ENCODE results near the gene SEPTIN10.
"Not testable (repeated sequence)": the region's sequence is repeated elsewhere in the genome, so short reads cannot be mapped to it uniquely, and the experiment has no call there.

SEPTIN10 gene

DNA sequence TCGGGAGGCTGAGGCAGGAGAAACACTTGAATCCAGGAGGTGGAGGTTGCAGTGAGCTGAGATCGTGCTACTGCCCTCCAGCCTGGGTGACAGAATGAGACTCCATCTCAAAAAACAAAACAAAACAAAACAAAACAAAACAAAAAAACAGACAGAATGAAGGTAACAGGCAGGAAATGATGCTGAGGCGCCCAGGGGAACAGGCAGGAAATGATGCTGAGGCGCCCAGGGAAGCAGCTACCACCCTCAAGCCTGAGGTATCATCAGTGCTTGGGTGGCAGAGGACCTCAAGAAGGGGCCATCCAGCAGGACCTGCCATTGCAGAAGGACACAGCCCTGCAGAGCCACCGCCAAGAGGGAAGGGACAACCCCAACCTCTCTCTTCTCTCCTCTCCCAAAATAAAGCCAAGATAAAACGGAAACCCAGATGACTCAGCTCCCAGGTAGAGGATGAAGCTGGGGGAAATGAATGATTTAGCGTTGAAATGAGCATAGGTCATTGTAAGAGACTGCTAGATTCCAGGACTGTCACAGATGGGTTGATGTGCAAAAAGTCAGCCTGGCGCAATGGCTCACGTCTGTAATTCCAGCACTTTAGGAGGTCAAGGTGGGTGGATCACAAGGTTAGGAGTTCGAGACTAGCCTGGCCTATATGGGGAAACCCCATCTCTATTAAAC, 19.7 kb upstream of the SEPTIN10 start:
- DNase-seq: no peak

DNA sequence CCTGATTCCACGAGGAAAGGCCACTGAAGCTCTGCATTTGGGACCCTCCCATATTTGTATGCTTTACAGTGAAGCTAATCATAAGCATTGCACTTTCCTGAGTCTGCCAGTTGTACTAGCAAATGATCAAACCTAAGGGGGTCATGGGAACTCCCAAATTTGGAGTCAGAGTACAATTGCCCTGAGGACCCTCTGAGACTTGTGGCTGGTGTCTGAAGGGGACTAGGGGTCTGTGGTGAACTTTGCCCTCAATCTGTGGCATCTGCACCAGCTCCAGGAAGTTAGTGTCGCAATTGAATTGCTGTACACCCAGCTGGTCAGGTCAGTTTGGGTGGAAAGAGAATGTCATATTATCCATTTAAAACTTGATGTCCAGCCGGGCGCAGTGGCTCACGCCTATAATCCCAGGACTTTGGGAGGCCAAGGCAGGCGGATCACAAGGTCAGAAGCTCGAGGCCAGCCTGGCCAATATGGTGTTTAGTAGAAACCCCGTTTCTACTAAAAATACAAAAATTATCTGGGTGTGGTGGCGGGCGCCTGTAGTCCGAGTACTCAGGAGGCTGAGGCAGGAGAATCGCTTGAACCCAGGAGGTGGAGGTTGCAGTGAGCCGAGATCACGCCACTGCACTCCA, 18.5 kb upstream of the SEPTIN10 start:
- no peak for DNase-seq

DNA sequence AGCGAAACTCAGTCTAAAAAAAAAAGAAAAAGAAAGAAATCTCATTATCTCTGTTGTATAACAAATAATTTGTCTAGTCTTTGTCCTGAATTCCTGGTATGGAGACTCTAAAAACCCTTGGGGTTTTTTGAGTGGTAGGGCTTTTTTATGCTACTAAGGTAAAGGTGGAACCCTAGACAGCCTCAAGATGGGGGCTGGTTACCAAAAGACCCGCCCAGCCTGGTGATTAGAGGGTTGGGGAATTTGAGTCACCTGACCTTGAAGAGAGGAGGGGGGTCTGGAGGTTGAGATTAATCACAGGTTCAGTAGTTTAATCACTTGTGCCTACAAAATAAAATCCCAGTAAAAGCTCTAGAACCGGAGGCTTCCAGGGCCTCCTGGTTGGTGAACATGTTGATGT, 18.0 kb upstream of the SEPTIN10 start:
- DNase-seq: no peak

DNA sequence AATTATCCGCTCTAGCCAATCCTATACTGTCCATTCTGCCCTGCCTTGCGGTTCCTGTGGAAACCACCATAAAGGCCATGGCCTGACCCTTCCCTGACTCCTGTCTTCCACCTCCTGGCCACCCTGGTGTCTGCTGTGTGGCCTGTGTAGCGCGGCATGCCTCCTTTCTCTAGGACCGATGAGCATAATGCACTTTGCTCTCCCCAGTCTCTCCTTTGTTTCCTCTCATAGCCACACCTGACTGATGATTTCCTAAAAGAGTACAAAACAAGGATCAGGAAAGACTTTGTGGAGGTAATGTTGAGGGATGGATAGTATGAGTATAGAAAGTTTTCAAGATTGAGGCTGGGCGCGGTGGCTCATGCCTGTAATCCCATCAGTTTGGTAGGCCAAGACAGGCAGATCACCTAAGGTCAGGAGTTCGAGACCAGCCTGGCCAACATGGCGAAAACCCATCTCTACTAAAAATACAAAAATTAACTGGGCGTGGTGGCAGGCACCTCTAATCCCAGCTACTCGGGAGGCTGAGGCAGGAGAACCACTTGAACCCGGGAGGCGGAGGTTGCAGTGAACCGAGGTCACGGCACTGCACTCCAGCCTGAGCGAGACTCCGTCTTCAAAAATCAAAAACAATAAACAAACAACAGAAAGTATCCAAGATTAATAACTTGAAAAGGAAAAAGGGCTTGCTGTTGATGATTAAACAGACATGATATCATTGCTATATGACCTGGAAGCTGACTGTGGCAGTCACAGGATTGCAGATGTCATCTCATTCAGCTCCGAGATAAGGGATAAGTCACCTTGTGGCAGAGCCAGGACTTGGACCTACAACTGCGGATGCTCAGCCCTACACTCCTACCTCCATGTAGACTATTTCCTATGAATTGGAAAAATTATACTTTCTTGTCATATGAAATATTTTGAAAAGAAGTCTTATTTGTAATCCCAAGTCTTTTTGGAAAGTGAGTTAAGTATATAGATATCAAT, 17.0 kb upstream of the SEPTIN10 start:
- no peak for DNase-seq

DNA sequence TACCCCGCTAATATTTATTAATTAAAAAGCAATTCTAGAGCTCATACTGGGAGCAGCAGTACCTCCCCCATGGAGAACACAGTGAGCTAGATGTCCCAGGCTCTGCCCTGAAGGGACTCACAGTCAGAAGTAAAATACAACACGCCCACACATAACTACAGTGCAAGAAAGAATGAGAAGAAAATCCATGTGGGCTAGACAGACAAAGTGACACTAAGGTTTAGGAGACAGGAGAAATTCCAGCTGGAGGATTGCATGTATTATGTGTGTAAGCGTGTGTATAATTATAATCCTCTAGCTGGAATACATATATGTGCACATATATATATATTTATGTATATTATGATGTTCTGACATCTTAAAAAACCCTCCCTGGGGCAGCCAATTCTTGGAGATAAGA, 16.1 kb upstream of the SEPTIN10 start:
- DNase-seq: no peak

DNA sequence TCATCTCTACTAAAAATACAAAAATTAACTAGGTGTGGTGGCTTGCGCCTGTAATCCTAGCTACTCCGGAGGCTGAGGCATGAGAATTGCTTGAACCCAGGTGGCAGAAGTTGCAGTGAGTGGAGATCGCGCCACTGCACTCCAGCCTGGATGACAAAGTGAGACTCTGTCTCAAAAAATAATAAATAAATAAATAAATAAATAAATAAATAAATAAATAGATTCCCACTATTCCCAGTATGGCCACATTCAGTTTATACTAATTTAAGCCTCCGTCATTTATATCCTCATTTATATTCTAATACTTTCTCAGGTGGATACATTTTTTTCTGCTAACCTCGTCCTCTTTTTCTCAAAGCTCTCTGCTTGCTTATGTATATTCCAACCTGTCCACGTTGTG, 14.6 kb upstream of the SEPTIN10 start:
- DNase-seq: not testable (repeated sequence)

DNA sequence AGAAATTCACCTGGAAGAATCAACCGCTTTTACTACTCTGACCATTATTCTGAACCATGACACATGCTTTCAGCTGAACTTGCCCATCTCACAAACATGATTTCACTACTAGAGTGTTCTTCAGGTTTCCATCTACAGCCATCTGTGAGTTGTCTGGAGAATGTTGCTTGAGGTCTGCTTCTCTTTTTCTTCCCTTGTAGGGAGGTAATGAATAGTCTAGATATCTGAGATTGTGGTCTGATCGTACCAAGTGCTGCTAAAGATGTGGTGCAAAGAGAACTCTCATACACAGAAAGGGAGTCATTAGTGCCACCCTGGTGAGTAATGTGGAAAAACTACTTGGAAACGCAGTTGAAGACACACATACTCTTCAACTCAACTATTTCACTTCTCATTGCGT, 10.6 kb upstream of the SEPTIN10 start:
- DNase-seq: no peak

DNA sequence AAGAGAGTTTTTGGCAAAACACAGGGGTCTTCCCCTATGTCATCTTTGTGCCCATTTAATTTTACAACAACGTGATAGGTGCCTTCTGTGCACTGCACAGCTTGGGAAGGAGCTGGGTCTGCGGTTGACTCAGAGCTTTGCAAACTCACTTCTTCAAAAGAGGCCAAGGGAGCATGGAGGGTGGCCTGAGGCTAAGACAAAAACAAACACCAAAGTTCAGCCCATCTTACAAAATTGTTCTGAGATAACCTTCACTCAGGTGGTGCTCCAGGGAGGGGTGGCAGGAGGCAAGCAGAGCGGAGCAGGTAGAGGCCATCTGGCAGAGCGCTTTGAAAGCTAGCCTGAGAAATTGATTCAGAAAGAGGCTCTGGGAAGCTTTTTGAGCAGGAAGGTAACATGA, 10.2 kb upstream of the SEPTIN10 start:
- DNase-seq: no peak

DNA sequence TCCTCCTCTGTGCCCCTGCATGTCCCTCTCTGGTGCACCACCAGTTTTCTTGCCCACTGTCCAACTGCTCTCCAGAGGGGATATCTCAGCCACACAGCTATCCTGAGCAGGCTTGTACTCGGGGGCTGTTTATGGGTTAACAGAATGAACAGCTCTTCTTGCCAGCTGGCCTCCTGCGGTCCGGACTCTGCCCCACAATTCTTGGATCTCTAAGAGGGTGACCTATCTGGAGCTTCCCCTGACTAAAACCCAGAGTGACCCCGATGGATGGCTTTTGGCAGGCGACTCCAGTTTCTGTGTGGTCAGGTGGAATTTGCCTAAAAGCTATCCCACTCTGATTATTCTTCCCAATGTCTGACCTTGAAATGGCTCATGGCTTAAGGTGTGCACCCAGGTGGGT, 9.5 kb upstream of the SEPTIN10 start:
- no peak for DNase-seq

DNA sequence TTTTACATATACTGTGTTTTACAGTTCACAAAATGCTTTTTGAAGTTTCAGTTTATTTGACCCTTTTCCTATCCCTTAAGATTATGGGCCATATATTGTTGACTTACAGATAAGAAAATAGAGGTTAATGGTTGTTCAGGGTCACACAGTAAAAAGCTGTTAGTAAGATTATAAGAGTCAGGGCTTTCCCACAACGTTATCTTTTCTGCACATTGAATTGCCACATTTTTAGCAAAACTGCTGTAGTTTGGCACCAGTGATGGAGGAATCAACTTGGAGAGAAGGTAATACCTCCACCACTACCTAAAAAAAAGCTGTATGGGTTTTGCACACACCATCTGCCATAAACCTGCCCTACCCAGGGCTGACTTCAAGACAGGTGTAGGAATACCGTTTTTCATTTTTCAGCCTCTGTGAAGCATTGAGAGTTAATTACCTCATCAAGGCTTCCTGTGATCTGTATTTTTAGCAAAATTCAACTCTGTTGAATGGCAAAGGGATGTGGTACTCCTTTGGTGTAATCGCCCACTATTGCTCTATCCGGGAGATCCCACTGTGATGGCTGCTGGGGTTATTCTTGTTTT, 5.4 kb upstream of the SEPTIN10 start:
- DNase-seq: no peak

DNA sequence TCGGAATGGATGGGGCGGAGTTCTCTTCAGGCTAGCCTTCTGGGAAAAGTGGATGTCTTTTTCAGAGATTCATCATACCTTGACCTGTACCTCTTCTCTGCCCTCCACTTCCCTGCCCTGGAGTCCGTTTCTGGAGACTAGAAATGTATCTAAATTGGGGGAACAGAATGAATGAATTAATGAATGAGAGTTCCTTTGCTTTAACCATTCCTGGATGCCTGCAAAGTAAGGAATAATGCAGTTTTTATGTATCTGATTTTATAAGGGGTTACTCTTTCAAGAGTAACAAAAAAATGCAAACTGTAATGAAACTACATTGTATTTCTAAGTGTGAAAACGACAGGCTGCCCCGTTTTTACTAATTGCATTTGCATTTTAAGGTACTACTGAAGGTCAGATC, 2.4 kb upstream of the SEPTIN10 start:
- DNase-seq: no peak

DNA sequence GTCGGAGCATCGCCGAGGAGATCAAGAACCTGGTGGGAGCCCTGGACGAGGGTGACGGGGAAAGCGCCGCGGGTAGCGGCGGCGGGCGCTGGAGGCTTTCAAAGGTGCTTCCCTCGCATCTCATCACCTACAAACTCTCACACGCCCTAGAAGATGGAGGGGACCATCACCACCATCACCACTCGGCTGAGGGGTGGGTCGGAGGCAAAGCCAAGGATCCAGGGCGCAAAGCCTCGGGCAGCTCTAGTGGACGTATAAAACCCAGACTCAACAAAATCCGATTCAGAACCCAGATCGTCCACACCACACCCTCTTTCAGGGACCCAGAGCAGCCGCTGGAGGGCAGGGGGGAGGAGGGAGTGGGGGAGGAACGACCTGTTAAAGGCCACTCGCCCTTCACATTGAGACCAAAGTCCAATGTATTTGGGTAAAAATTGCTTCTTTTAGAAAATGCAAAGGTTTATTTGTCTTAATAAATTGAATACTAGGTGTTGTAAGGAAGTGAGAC, 1.9 kb upstream of the SEPTIN10 start:
- DNase-seq: no peak

DNA sequence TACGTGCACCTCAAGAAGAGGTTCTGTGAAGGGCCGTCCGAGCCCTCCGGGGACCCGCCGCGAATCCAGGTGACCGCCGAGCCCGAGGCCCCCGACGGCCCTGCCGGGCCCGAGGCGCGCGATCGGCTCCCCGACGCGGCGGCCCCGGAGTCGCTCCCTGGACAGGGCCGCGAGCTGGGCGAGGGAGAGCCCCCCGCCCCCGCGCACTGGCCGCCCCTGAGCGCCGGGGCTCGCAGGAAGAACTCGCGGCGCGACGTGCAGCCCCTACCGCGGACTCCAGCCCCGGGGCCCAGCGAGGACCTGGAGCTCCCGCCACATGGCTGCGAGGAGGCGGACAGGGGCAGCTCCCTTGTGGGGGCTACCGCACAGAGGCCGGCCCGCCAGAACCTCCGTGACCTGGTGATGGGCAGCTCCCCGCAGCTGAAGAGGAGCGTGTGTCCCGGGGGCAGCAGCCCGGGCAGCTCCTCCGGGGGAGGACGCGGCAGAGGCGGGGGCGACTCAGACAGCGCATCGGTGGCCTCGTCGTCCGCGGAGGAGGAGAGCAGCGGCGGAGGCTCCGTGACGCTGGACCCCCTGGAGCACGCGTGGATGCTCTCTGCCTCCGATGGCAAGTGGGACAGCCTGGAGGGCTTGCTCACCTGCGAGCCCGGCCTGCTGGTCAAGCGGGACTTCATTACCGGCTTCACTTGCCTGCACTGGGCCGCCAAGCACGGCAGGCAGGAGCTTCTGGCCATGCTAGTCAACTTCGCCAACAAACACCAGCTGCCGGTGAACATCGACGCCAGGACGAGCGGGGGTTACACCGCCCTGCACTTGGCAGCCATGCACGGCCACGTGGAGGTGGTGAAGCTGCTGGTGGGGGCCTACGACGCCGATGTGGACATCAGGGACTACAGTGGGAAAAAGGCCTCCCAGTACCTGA, 1.2 kb upstream of the SEPTIN10 start:
- DNase-seq: no peak

DNA sequence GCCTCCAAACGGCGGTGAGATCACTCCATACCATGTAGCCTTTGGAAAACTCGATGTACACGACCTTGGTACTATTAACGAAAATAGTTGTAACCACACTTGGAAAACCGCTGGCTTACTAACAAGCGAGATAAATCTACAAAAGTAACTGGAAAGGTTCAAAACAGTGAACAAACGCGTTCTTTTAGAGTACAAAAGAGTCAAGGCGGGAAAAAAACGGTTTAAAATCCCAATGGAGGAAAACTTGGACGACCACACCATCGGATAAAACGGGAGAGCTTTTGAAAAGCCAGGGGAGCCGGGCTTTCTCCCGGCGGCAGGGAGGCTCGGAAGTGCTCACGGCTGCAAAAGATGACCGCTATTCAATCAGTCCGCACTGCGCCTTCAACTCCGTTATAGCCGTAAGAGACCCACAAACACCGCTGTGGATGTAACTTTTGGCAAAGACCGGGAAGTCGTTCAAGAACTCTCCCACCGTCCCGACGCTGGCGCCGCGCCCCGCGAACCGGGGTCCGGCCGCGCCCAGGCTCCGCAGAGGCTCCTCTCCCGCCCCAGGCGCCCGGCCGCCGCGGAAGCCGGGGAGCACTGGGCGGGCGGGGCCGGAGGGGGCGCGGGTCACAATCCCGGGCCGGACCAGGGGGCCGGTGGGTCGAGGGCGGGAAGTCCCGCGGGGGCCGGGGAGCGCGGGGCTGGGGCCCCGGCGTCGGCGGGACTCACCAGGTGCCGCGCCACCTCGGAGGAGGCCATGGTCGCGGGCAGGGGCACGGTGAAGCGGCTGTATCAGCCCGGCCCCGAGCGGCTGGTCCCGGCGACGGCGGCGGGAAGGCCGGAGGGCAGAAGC, 465 bp downstream of the SEPTIN10 start:
- no peak for DNase-seq

DNA sequence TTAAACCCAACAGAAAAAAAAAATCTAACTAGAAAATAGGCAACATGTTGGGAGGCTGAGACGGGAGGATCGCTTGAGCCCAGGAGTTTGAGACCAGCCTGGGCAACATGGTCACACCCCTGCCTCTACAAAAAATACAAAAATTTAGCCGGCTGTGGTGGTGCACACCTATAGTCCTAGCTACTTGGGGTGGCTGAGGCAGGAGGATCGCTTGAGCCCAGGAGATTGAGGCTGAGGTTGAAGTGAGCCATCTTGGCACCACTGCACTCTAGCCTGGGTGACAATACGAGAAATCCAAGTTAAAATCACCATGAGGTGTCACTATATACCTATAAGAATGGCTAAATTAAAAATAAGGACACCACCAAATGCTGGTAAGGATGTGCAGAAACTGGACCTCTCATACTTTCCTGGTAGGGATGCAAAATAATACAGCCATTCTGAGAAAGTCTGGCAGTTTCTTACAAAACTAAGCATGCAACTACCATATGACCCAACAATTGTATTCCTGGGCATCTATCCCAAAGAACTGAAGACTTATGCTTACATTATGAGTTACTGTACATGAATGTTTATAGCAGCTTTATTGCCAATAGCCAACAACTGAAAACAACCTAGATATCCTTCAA, 2.2 kb downstream of the SEPTIN10 start:
- DNase-seq: no peak

DNA sequence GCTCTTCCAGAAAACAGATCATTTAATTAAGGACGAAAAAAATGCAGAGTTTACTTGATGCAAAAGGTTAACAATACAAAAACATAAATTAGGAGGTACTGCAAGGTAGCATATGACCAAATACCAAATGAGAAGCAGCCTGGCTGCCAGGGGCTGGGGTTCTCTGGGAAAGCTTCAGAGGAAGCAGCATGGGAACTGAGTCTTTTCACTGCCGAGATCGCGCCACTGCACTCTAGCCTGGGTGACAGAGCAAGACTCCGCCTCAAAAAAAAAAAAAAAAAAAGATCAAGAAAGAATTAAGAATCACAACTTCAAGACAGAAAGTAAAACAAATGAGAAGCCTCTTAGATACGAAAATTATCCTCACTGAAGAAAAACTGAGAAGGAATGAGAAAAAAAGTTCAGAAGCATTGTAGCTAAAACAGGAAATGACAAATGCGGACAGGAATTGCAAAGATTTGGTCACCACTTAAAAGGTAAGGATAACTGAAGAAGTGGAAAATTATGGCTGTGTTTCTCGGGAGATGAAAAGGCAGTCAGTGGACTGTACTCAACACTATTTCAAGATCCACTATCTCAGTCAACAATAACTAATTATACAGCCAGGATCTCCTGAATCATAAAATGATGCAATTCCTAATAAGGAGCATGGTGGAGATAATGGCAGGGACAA, 4.3 kb downstream of the SEPTIN10 start:
- DNase-seq: no peak

DNA sequence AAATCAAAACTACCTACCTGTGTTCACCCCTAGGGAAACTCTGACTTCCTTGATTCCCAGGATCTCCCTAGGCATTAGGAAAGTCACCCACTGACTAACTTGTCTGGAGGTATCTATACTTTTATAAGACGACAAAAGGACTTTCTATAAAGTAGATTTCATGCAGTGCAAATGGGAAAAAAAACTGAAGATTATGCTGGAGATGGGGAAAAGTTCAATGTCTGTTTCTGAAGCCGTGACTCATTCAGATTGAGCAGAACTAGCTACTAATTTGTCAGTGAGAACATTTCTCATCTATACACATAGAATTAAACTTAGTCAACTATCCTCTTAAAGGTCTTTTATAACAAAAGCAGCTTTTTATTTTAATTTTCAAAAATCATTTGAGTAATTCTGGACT, 6.0 kb downstream of the SEPTIN10 start:
- no peak for DNase-seq

DNA sequence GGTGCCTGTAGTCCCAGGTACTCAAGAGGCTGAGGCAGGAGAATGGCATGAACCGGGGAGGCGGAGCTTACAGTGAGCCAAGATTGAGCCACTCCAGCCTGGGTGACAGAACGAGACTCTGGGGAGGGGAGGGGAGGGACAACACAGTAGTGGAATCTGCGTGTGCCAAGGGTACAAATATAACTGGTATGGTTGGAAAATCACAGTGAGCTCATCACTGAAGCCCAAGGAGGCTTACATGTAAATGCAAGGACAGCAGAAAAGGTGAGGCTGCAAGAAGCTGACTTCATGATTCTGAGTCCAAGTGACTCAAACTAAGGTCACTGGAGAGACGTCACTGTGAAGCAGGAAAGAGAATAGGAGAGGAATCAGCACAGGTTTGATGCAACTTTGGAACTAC, 9.2 kb downstream of the SEPTIN10 start:
- no peak for DNase-seq

DNA sequence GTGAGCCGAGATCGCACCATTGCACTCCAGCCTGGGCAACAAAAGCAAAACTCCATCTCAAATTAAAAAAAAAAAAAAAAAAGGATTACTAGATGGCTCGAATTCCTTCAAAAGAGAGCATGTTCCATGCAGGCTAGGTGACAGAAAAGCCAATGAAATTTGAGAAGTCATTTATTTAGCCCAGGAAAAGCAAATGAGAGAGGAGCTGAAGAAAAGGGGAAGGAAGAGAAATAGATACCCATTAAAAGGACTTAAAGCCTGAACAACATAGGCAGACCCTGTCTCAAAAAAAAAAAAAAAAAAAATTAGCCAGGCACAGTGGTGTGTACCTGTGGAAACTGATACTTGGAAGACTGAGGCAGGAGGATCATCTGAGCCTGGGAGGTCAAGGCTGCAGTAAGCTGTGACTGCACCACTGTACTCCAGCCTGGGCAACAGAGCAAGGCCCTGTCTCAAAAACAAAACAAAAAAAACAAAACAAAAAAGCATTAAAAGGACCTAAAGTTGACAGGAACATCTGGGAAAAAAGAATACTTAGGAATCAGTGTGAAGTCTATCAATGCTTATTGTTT, 11.1 kb downstream of the SEPTIN10 start:
- DNase-seq: no peak

DNA sequence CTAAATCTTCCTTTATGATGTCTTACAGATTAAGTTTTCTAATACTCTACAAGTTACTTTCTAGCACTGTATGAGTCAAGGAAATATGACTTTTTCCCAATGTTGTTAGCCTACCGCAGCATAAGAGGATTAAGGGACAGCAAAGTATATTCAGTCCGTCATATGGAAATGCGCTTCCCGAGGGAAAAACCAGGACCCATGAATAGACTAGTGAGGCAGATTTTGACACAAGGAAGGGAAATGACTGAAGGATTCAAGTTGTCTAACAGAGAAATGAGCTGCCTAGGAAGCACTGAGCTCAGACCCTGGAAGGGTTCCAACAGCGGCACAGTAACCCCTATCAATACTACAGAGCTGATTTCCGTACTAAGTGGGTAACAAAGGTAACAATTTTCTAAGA, 12.0 kb downstream of the SEPTIN10 start:
- no peak for DNase-seq
